Lower lobe of right lung (tissue), 2 donors: Measurements from ENCODE around the gene TMTC3. TPM values are rescaled to one million over a fixed set of nuclear protein-coding genes. Genes with fewer than 3 reads are reported as not detected.

Experiments
- ATAC-seq, 2 donors: fragments of 200-7000 bp; cut with Tn5 transposase; one replicate each; pipeline ENCODE4 v1.9.1; 2020 to 2022; ENCODE audit warnings: mild to moderate bottlenecking in 2 of 2, moderate library complexity in 2 of 2
- DNase-seq: peaks from one replicate; pipeline ENCODE4 v3.0.0-alpha.2; 2020
- H3K27ac ChIP-seq: fragments of 200-600 bp; one replicate; pipeline ENCODE4 v1.8.0; 2022
- H3K27me3 ChIP-seq: fragments of 200-600 bp; one replicate; pipeline ENCODE4 v1.8.0; 2022; ENCODE audit warnings: low read depth
- H3K36me3 ChIP-seq: fragments of 200-600 bp; one replicate; pipeline ENCODE4 v1.8.0; 2022; ENCODE audit warnings: mild to moderate bottlenecking
- H3K4me1 ChIP-seq: fragments of 200-600 bp; one replicate; pipeline ENCODE4 v1.8.0; 2022
- H3K4me3 ChIP-seq: fragments of 200-600 bp; one replicate; pipeline ENCODE4 v1.8.0; 2022; ENCODE audit warnings: mild to moderate bottlenecking
- H3K9me3 ChIP-seq: fragments of 200-600 bp; one replicate; pipeline ENCODE4 v1.8.0; 2022
- CTCF ChIP-seq: fragments of 200-600 bp; IDR thresholded peaks from one replicate; pipeline ENCODE4 v1.8.0; 2022; ENCODE audit warnings: antibody characterized with exemption, mild to moderate bottlenecking
- intact Hi-C: fragments of 100-400 bp; cut with DNase I; formaldehyde crosslinking; loops from one replicate; pipeline ENCODE4 v1.11.0; 2022
- total RNA-seq: library from RNA; stranded (reverse); fragmentation: NEBNext Ultra II Directional; extraction: Animal tissue kit (Norgen Biotek cat#: 25700); gene quantifications from one replicate; pipeline ENCODE4 v1.2.1, GENCODE V29; 2021
- donor health status: DM: no; HTN: yes; CAD: no; lungs with severe emphysema.

TMTC3 gene
- total RNA-seq, 1 donor from 2014 or later = 17.4 TPM

- ATAC-seq = no peak
Observed at GRCh38 chr12:88235183-88235833, 93.2 kb downstream of the TMTC3 start.

GRCh38 chr12:88237954-88238353, 95.8 kb downstream of the TMTC3 start:
- DNase-seq (no peak), ATAC-seq (no peak)
- Histone ChIP-seq H3K4me1 (no peaks in the 10 kb centered on the region), H3K27ac (no peak overlapping the region), H3K9me3 (no peaks in the 10 kb centered on the region), H3K36me3 (no peaks in the 10 kb centered on the region), H3K27me3 (no peaks in the 10 kb centered on the region), H3K4me3 (no peak overlapping the region)
- intact Hi-C loops = no loop called here
- TF ChIP-seq CTCF = no peak

More at GRCh38 chr12:88235183-88235833, 93.2 kb downstream of the TMTC3 start:
- no peak for TF ChIP-seq CTCF
- Histone ChIP-seq H3K4me3 (no peak overlapping the region), H3K27me3 (no peaks in the 10 kb centered on the region), H3K27ac (no peak overlapping the region), H3K36me3 (no peaks in the 10 kb centered on the region), H3K9me3 (no peaks in the 10 kb centered on the region), H3K4me1 (no peaks in the 10 kb centered on the region)
- intact Hi-C loops = no loop called here
- DNase-seq = no peak

DNA sequence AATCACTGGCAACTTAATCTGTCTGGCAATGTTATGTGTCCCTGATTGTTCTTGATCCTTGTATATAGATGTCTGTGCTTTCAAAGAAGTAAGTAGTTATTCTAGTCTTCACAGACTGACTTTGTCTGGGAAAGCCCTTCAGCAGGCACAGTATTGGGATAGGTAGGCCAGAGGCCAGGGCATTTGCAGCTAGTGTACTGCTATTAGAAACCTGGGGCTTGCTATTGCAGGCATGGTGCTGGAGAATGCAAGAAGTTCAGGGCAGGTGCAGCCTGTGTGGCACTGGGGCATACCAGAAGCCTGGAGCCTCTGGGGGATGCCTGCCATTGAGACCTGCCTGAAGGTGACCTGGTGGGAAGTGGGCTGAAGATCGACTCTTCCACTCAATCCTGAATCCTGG, 96.3 kb downstream of the TMTC3 start:
- Histone ChIP-seq H3K27ac (no peak overlapping the region), H3K4me3 (no peak overlapping the region), H3K4me1 (no peaks in the 10 kb centered on the region), H3K36me3 (no peaks in the 10 kb centered on the region), H3K27me3 (no peaks in the 10 kb centered on the region), H3K9me3 (no peaks in the 10 kb centered on the region)
- intact Hi-C loops = no loop called here
- DNase-seq (no peak), ATAC-seq (no peak)
- no peak for TF ChIP-seq CTCF

DNA sequence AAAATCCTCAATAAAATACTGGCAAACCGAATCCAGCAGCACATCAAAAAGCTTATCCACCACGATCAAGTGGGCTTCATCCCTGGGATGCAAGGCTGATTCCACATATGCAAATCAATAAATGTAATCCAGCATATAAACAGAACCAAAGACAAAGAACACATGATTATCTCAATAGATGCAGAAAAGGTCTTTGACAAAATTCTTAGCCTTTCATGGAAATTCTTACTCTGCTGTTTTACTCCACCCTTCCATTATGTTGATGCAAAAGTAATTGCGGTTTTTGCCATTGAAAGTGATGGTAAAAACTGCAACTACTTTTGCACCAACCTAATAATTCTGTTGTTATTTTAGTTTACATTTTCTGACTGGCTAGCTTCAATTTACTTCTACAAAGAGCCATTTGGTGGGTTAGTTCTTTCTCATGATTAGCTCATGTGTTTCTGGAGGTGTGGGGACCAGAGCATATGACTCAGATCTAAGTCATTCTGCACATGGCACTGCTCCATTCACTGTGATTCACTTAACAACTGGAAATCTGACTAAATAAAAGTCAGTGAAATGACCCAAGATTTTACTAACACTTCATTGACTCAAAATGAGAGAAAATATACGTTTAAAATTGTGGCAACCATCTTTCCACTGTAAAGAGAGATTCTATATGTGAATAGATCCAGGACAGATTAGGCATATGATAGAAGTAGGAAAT, 99.9 kb downstream of the TMTC3 start:
- intact Hi-C loops = no loop called here
- ATAC-seq = no peak
- TF ChIP-seq CTCF = no peak
- Histone ChIP-seq H3K27ac (no peak overlapping the region), H3K9me3 (no peaks in the 10 kb centered on the region), H3K27me3 (no peaks in the 10 kb centered on the region), H3K36me3 (no peaks in the 10 kb centered on the region), H3K4me1 (no peaks in the 10 kb centered on the region), H3K4me3 (no peak overlapping the region)
- no peak for DNase-seq

- Histone ChIP-seq H3K27ac (no peak overlapping the region), H3K4me3 (no peak overlapping the region), H3K4me1 (no peaks in the 10 kb centered on the region), H3K36me3 (no peaks in the 10 kb centered on the region), H3K9me3 (no peaks in the 10 kb centered on the region), H3K27me3 (no peaks in the 10 kb centered on the region)
- TF ChIP-seq CTCF = no peak
- DNase-seq (no peak), ATAC-seq (no peak)
- intact Hi-C loops = no loop called here
Observed at GRCh38 chr12:88242571-88242925, 100.4 kb downstream of the TMTC3 start.
